Activated B cell treated with CpG ODN at 0.5 μM for 24 hours (primary cell): Measurements from ENCODE around the gene B4GALT2. TPM values are rescaled to one million over a fixed set of nuclear protein-coding genes. Genes with fewer than 3 reads are reported as not detected.

ENCODE experiments used
- ATAC-seq: fragments of 200-7000 bp; cut with Tn5 transposase; one replicate; pipeline ENCODE4 v1.10.0; 2021; ENCODE audit warnings: low read depth, mild to moderate bottlenecking, moderate library complexity
- CTCF ChIA-PET: fragments of 350-600 bp; sonication (Branson Sonifier 250); formaldehyde crosslinking; loops from one replicate; lab custom pipeline; 2021; ENCODE audit warnings: antibody characterized with exemption; lab: Charles Lee
- POLR2A ChIA-PET: fragments of 350-600 bp; sonication (Branson Sonifier 250); formaldehyde crosslinking; loops from one replicate; lab custom pipeline; 2021; ENCODE audit warnings: antibody characterized with exemption; lab: Charles Lee
- DNase-seq: peaks from one replicate; pipeline ENCODE4 v3.0.0; 2022
- H3K27ac Mint-ChIP-seq: one replicate; pipeline ENCODE4 v1.8.0; 2020; ENCODE audit warnings: mixed read lengths
- H3K27me3 Mint-ChIP-seq: one replicate; pipeline ENCODE4 v1.8.0; 2021; ENCODE audit warnings: mixed read lengths
- H3K36me3 Mint-ChIP-seq: one replicate; pipeline ENCODE4 v1.8.0; 2021; ENCODE audit warnings: low read depth, mixed read lengths
- H3K4me1 Mint-ChIP-seq: one replicate; pipeline ENCODE4 v1.8.0; 2021; ENCODE audit warnings: mixed read lengths
- H3K4me3 Mint-ChIP-seq: one replicate; pipeline ENCODE4 v1.8.0; 2020; ENCODE audit warnings: mild to moderate bottlenecking, mixed read lengths
- H3K9me3 Mint-ChIP-seq: one replicate; pipeline ENCODE4 v1.8.0; 2020; ENCODE audit warnings: mixed read lengths
- CTCF ChIP-seq: fragments of 200-600 bp; IDR thresholded peaks from one replicate; pipeline ENCODE4 v1.8.0; 2022; ENCODE audit warnings: antibody characterized with exemption, mild to moderate bottlenecking
- intact Hi-C: fragments of 100-400 bp; cut with micrococcal nuclease; formaldehyde crosslinking; loops from one replicate; pipeline ENCODE4 v1.15.1; 2024
- total RNA-seq: library from RNA; stranded (reverse); gene quantifications from 2 replicates; pipeline ENCODE4 v1.2.3, GENCODE V29; 2022

B4GALT2 gene
- total RNA-seq, 1 donor from 2014 or later = 8.1 TPM

- DNase-seq (no peak), ATAC-seq (no peak)
- intact Hi-C loops = no loop called here
- Mint-ChIP-seq H3K4me3 (no peak overlapping the region), H3K36me3 (peaks cover 2% of the 10 kb centered on the region), H3K9me3 (no peaks in the 10 kb centered on the region), H3K4me1 (peaks cover 10% of the 10 kb centered on the region), H3K27me3 (peaks cover 12% of the 10 kb centered on the region), H3K27ac (no peak overlapping the region)
- no peak for TF ChIP-seq CTCF
- POLR2A ChIA-PET = no interaction called here
- CTCF ChIA-PET = no interaction called here
Measured at GRCh38 chr1:43938892-43939587, 40.0 kb upstream of the B4GALT2 start.

- no peak overlapping the region for H3K27ac Mint-ChIP-seq
- CTCF ChIA-PET = interaction anchor here (1.3 kb wide), 1 partner anchor 7 kb away, joined by 4 read pairs; no protein-coding TSS in a partner anchor
Measured at GRCh38 chr1:43942411-43942810, 36.6 kb upstream of the B4GALT2 start.

GRCh38 chr1:43944860-43945259 is 34.1 kb upstream of the B4GALT2 start:
- DNase-seq = no peak
- no peak for ATAC-seq
- intact Hi-C loops = no loop called here
- H3K27ac Mint-ChIP-seq = peak overlapping the region; percentile 25
- peak overlapping the region; percentile 56 for H3K4me3 Mint-ChIP-seq
- H3K36me3 Mint-ChIP-seq = peaks cover 13% of the 10 kb centered on the region
- H3K4me1 Mint-ChIP-seq = peaks cover 37% of the 10 kb centered on the region
- no peak for TF ChIP-seq CTCF
- POLR2A ChIA-PET = interaction anchor here (1.5 kb wide), 1 partner anchor 10 kb away, joined by 3 read pairs; no protein-coding TSS in a partner anchor
- H3K27me3 Mint-ChIP-seq = no peaks in the 10 kb centered on the region
- no peaks in the 10 kb centered on the region for H3K9me3 Mint-ChIP-seq
- CTCF ChIA-PET = interaction anchor here (1.5 to 3.5 kb wide), 2 partner anchors 11 to 182 kb away, joined by 7 to 26 read pairs; partner anchors contain the start of gene ARTN

More at GRCh38 chr1:43942411-43942810, 36.6 kb upstream of the B4GALT2 start:
- intact Hi-C loops = no loop called here
- DNase-seq (no peak), ATAC-seq (no peak)
- POLR2A ChIA-PET = interaction anchor here (0.5 kb wide), 1 partner anchor 181 kb away, joined by 4 read pairs; no protein-coding TSS in a partner anchor
- peaks cover 11% of the 10 kb centered on the region for H3K36me3 Mint-ChIP-seq
- no peak for TF ChIP-seq CTCF
- H3K4me3 Mint-ChIP-seq = no peak overlapping the region
- peaks cover 24% of the 10 kb centered on the region for H3K4me1 Mint-ChIP-seq
- H3K27me3 Mint-ChIP-seq = no peaks in the 10 kb centered on the region
- H3K9me3 Mint-ChIP-seq = no peaks in the 10 kb centered on the region

GRCh38 chr1:43945674-43946235 is 33.3 kb upstream of the B4GALT2 start:
- no peaks in the 10 kb centered on the region for H3K9me3 Mint-ChIP-seq
- H3K27ac Mint-ChIP-seq = peak overlapping the region; percentile 95
- H3K36me3 Mint-ChIP-seq = peaks cover 20% of the 10 kb centered on the region
- ATAC-seq (no peak), DNase-seq (no peak)
- no peak for TF ChIP-seq CTCF
- ChIA-PET POLR2A (interaction anchor here (0.7 to 2.5 kb wide), 8 partner anchors 10 to 296 kb away, joined by 3 to 19 read pairs (median 4); partner anchors contain the start of genes ATP6V0B, DPH2 and KDM4A), CTCF (interaction anchor here (0.8 to 3.5 kb wide), 5 partner anchors 12 to 416 kb away, joined by 3 to 26 read pairs (median 3); partner anchors contain the start of gene ARTN)
- intact Hi-C loops = loop anchor here (1.0 kb wide), 6 partner anchors 24 to 296 kb away; partner anchors contain the start of genes ATP6V0B, CCDC24 and ST3GAL3
- peaks cover 39% of the 10 kb centered on the region for H3K4me1 Mint-ChIP-seq
- H3K4me3 Mint-ChIP-seq = peak overlapping the region; percentile 91
- H3K27me3 Mint-ChIP-seq = no peaks in the 10 kb centered on the region
